K562 (cell line): ENCODE data around the gene CBL. TPM values are rescaled to one million over a fixed set of nuclear protein-coding genes. Genes with fewer than 3 reads are reported as not detected.

Experiments
- BHLHE40 ChIP-seq: IDR thresholded peaks from 2 replicates; pipeline ENCODE4 v1.6.1; 2011; ENCODE audit warnings: low read length, improper control_type of control experiment
- CREM ChIP-seq: IDR thresholded peaks from 2 replicates; pipeline ENCODE4 v1.6.1; 2014; ENCODE audit warnings: antibody characterized with exemption, low read depth
- FOSL1 ChIP-seq: fragments of 200-800 bp; sonication (Bioruptor generic); conservative IDR thresholded peaks from 2 replicates; pipeline ENCODE4 v1.6.1; 2016; ENCODE audit warnings: missing genetic modification characterization, missing compliant biosample characterization
- GATA2 ChIP-seq: sonication (generic); formaldehyde crosslinking; IDR thresholded peaks from 2 replicates; pipeline ENCODE4 v1.4.0; 2020; ENCODE audit warnings: mild to moderate bottlenecking, missing genetic modification reagents
- HIVEP1 ChIP-seq: fragments of 250-450 bp; sonication (Bioruptor Pico); IDR thresholded peaks from 2 replicates; pipeline ENCODE4 v1.4.0; 2020; ENCODE audit warnings: mild to moderate bottlenecking
- HNRNPLL ChIP-seq: fragments of 200-400 bp; formaldehyde crosslinking; IDR thresholded peaks from 2 replicates; pipeline ENCODE4 v1.6.1; 2017; ENCODE audit warnings: low read length, low read depth, mild to moderate bottlenecking; ENCODE audit not compliant: poor library complexity, severe bottlenecking
- KLF6 ChIP-seq: fragments of 250-450 bp; sonication (Bioruptor Pico); IDR thresholded peaks from 2 replicates; pipeline ENCODE4 v1.4.0; 2020; ENCODE audit warnings: mild to moderate bottlenecking, moderate library complexity, borderline replicate concordance
- MIER1 ChIP-seq: fragments of 450-650 bp; IDR thresholded peaks from 2 replicates; pipeline ENCODE4 v1.6.1; 2016; ENCODE audit warnings: antibody characterized with exemption, mild to moderate bottlenecking, low read depth
- NFRKB ChIP-seq: fragments of 450-650 bp; IDR thresholded peaks from 2 replicates; pipeline ENCODE4 v1.6.1; 2016; ENCODE audit warnings: low read depth
- NR2C2 ChIP-seq, 2 experiments: fragments of 200-800 bp in 1 of 2; sonication (Bioruptor generic) in 1 of 2; sonication (generic) in 1 of 2; formaldehyde crosslinking in 1 of 2; IDR thresholded peaks; 2 replicates each; pipeline versions ENCODE4 v1.6.1 to v1.8.0; 2016 to 2022; ENCODE audit warnings: mild to moderate bottlenecking in 1 of 2, missing compliant biosample characterization in 1 of 2, missing genetic modification characterization in 1 of 2, missing genetic modification reagents in 1 of 2
- SAP30 ChIP-seq: fragments of 200-600 bp; sonication (generic); IDR thresholded peaks from 2 replicates; pipeline ENCODE4 v1.6.1; 2012; ENCODE audit warnings: borderline replicate concordance, low read depth, mild to moderate bottlenecking, moderate library complexity, low read length, control low read depth, inconsistent platforms; ENCODE audit not compliant: insufficient read depth, poor library complexity, severe bottlenecking
- ZNF140 ChIP-seq: fragments of 250-450 bp; sonication (Bioruptor Pico); IDR thresholded peaks from 2 replicates; pipeline ENCODE4 v1.8.0; 2021; ENCODE audit warnings: moderate library complexity, mild to moderate bottlenecking, inconsistent platforms
- ZNF384 ChIP-seq: IDR thresholded peaks from 2 replicates; pipeline ENCODE4 v1.6.1; 2012; ENCODE audit warnings: low read depth, low read length, improper control_type of control experiment
- ZNF57 ChIP-seq: fragments of 450-650 bp; formaldehyde crosslinking; IDR thresholded peaks from 2 replicates; pipeline ENCODE4 v1.4.0; 2020; ENCODE audit warnings: mild to moderate bottlenecking, moderate library complexity
- polyA plus RNA-seq, 8 experiments: library from polyadenylated mRNA; depleted of rRNA in 4 of 8; stranded (reverse) in 5 of 8; unstranded in 3 of 8; fragments of >200 nt; fragmentation: Nextera tagmentation in 2 of 8; fragmentation: Illumina TruSeq in 1 of 8; extraction: Ambion mirVana in 2 of 8; extraction: Trizol in 1 of 8; gene quantifications; 2 replicates each; pipeline versions ENCODE4 v1.2.1 to v1.2.3, GENCODE V29; 2011 to 2014; ENCODE audit warnings: inconsistent platforms in 1 of 8, missing spikeins in 1 of 8
- total RNA-seq, 7 experiments: library from RNA; depleted of rRNA in 6 of 7; stranded (reverse); fragments of >200 nt in 6 of 7; fragmentation: Illumina TruSeq in 2 of 7; extraction: Trizol in 2 of 7; gene quantifications; 2 replicates each; pipeline versions ENCODE4 v1.2.1 to v1.2.3, GENCODE V29; 2011 to 2021; ENCODE audit warnings: low replicate concordance in 1 of 7
- TF ChIP-seq, protein P1 (sequence below), 3 experiments: IDR thresholded peaks in 2 of 3; conservative IDR thresholded peaks in 1 of 3; 2 replicates each; pipeline ENCODE4 v1.5.1; 2011 to 2012; ENCODE audit warnings: low read length in 3 of 3, mild to moderate bottlenecking in 3 of 3, control low read depth in 2 of 3, improper control_type of control experiment in 1 of 3, inconsistent platforms in 1 of 3, low read depth in 1 of 3, mixed read lengths in 1 of 3, moderate library complexity in 1 of 3; ENCODE audit not compliant: insufficient read depth in 2 of 3
- TF ChIP-seq, protein P2 (sequence below): sonication (generic); formaldehyde crosslinking; IDR thresholded peaks from 2 replicates; pipeline ENCODE4 v1.8.1; 2023; ENCODE audit warnings: mild to moderate bottlenecking, missing genetic modification reagents, moderate library complexity
- TF ChIP-seq, protein P3 (sequence below): fragments of 450-650 bp; IDR thresholded peaks from 2 replicates; pipeline ENCODE4 v1.6.1; 2018; ENCODE audit not compliant: partially characterized antibody

Gene CBL
- total and polyA plus RNA-seq, 9 of the 15 experiments (the other 6 are each of a cell fraction or from before 2014, with no cell fraction given), result 3.2 to 24.9 (median 9.9) TPM

DNA sequence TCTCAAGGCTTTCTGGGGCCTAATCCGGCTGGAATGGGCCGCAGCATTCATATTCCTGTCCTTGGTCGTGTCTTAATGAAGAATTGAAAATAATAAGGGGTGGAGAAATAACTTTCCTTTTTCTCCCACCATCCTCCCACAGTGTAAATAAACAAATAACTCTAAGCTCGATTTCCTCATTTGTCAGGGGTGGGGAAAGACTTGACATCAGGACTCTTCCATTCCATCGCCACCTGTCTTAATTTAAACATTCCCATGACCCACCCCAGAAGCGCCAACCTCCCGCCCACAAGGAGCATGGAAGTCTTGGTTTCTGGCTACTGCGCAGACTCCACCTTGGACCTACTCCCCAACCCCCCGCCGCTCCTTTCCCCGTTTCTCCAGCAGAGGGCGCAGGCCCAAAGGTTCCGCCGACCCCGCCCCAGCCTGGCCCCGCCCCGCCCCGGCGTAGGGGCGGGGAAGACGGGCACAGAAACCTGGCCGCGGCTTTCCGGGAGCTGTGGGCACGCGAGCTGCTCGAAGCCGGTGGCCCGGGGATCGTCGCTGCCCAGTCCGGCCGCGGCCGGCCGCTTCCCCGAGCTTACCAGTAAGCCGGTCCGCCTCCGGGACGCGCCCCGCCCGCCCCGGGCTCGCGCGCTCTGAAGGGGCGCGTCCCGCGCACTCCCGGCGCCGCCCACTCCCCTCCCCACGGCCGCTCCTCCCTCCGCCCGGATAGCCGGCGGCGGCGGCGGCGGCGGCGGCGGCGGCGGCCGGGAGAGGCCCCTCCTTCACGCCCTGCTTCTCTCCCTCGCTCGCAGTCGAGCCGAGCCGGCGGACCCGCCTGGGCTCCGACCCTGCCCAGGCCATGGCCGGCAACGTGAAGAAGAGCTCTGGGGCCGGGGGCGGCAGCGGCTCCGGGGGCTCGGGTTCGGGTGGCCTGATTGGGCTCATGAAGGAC is at the start of gene CBL (continued):
- TF ChIP-seq, protein P1, sequence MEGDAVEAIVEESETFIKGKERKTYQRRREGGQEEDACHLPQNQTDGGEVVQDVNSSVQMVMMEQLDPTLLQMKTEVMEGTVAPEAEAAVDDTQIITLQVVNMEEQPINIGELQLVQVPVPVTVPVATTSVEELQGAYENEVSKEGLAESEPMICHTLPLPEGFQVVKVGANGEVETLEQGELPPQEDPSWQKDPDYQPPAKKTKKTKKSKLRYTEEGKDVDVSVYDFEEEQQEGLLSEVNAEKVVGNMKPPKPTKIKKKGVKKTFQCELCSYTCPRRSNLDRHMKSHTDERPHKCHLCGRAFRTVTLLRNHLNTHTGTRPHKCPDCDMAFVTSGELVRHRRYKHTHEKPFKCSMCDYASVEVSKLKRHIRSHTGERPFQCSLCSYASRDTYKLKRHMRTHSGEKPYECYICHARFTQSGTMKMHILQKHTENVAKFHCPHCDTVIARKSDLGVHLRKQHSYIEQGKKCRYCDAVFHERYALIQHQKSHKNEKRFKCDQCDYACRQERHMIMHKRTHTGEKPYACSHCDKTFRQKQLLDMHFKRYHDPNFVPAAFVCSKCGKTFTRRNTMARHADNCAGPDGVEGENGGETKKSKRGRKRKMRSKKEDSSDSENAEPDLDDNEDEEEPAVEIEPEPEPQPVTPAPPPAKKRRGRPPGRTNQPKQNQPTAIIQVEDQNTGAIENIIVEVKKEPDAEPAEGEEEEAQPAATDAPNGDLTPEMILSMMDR (IDR thresholded peaks at IDR 0.05 in 2 of 3, conservative IDR thresholded peaks at IDR 0.05 in 1 of 3; ENCODE audit: insufficient read depth in 2 of 3, low read depth in 1 of 3, low read length in 3 of 3), result peak; percentile 72 to 90 (median 85)
- 0 out of 2 replicates have a peak, but pooled peaks have one; percentile 44 for TF ChIP-seq CREM
- no peak for TF ChIP-seq HIVEP1 (CRISPR knock-in tag)
- TF ChIP-seq ZNF140 (CRISPR knock-in tag), result no peak
- no peak for TF ChIP-seq NFRKB
- peak; percentile 22 for TF ChIP-seq HNRNPLL
- no peak for TF ChIP-seq NR2C2 (CRISPR knock-in tag; IDR thresholded peaks at IDR 0.05)
- no peak; the same call in 1 of the 2 replicates for TF ChIP-seq NR2C2 (tag; IDR thresholded peaks at IDR 0.05)
- no peak for TF ChIP-seq SAP30
- 0 out of 2 replicates have a peak, but pooled peaks have one; percentile 35 for TF ChIP-seq KLF6 (CRISPR knock-in tag)
- peak; percentile 33 for TF ChIP-seq BHLHE40
- TF ChIP-seq GATA2 (CRISPR knock-in tag), result no peak
- 0 out of 2 replicates have a peak, but pooled peaks have one; percentile 37 for TF ChIP-seq FOSL1
- TF ChIP-seq, protein P2, sequence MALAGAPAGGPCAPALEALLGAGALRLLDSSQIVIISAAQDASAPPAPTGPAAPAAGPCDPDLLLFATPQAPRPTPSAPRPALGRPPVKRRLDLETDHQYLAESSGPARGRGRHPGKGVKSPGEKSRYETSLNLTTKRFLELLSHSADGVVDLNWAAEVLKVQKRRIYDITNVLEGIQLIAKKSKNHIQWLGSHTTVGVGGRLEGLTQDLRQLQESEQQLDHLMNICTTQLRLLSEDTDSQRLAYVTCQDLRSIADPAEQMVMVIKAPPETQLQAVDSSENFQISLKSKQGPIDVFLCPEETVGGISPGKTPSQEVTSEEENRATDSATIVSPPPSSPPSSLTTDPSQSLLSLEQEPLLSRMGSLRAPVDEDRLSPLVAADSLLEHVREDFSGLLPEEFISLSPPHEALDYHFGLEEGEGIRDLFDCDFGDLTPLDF, result no peak
- TF ChIP-seq, protein P3, sequence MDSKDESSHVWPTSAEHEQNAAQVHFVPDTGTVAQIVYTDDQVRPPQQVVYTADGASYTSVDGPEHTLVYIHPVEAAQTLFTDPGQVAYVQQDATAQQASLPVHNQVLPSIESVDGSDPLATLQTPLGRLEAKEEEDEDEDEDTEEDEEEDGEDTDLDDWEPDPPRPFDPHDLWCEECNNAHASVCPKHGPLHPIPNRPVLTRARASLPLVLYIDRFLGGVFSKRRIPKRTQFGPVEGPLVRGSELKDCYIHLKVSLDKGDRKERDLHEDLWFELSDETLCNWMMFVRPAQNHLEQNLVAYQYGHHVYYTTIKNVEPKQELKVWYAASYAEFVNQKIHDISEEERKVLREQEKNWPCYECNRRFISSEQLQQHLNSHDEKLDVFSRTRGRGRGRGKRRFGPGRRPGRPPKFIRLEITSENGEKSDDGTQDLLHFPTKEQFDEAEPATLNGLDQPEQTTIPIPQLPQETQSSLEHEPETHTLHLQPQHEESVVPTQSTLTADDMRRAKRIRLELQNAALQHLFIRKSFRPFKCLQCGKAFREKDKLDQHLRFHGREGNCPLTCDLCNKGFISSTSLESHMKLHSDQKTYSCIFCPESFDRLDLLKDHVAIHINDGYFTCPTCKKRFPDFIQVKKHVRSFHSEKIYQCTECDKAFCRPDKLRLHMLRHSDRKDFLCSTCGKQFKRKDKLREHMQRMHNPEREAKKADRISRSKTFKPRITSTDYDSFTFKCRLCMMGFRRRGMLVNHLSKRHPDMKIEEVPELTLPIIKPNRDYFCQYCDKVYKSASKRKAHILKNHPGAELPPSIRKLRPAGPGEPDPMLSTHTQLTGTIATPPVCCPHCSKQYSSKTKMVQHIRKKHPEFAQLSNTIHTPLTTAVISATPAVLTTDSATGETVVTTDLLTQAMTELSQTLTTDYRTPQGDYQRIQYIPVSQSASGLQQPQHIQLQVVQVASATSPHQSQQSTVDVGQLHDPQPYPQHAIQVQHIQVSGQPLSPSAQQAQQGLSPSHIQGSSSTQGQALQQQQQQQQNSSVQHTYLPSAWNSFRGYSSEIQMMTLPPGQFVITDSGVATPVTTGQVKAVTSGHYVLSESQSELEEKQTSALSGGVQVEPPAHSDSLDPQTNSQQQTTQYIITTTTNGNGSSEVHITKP, result peak; percentile 92
- TF ChIP-seq ZNF57 (CRISPR knock-in tag), result no peak
- 0 out of 2 replicates have a peak, but pooled peaks have one; percentile 15 for TF ChIP-seq ZNF384
- TF ChIP-seq MIER1, result no peak
